GM18511 (cell line): ENCODE results near the gene SEMA3C.

Experiments
- ATAC-seq: cut with Tn5 transposase; IDR thresholded peaks from one replicate; pipeline ENCODE4 v1.9.1; 2021; ENCODE audit warnings: mild to moderate bottlenecking, moderate library complexity; ENCODE audit not compliant: unreplicated experiment

The SEMA3C gene

DNA sequence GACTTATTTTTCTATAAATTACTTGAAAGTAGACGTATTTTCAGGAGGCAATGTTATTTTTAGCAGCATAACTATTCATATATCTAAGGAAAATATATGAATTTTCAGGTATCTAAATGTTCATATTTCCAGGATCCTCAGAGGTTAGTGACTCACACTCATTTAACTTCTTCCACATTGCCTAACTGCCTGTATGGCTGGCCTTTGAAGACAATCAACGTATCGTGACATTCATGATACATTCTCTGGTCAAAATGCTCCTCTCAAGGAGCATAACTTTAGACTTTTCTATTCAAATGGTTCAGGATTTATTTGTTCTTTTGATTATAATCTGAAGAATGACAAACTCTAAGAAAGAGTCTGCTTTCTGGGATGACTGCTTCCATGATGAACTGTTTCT, 89.3 kb downstream of the SEMA3C start:
- no peak for ATAC-seq

- no peak for ATAC-seq
Observed at GRCh38 chr7:80827239-80827633, 91.6 kb downstream of the SEMA3C start.

DNA sequence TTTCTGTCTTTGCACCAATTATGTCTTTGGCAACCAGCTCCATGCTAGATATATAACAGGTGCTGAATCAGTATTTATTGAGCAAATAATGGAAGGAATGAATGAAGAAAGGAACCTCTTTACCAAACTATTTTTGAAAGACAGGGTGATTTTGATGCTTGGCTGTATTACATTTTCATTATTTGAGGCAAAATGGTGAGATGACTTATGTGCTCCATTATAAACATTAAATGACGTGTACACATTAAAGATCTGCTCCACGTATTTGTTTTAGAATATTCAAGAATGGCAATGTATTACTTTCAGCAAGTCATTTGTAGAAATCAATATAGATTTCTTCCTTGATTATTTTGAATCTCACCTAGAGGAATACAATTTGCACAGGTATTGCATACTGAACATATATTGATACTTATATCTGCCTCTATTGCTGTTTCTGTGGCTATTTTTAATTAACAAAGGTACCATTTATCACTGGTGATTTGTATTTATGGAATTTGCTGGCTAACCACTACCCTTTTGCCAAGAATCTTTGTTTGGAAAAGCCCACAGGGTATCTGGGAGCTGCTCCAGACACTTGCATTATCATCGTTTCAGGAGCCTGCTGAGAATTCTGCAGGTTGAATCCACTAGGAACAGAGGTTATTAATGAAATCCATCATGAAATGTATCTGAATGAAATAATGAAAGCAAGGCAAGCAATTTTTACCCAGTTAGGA, 92.2 kb downstream of the SEMA3C start:
- ATAC-seq = no peak

DNA sequence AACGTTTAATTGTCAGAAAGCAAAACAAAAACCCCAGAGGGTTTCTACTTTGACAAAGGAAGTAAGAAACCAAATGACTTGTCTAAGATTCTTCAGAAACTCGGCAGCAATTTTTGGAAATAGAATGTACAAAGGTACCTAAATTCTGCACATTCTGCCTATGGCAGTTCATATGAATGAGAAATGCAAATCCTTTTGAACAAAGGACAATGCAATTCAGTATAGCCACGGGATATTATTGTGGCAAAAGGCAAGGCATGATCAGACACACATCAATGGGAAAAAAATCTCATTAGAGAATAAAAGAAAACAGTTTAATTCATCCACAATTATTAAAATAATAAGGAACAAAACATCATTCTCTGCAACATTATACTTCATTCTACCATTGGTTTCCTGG, 93.4 kb downstream of the SEMA3C start:
- ATAC-seq = no peak

DNA sequence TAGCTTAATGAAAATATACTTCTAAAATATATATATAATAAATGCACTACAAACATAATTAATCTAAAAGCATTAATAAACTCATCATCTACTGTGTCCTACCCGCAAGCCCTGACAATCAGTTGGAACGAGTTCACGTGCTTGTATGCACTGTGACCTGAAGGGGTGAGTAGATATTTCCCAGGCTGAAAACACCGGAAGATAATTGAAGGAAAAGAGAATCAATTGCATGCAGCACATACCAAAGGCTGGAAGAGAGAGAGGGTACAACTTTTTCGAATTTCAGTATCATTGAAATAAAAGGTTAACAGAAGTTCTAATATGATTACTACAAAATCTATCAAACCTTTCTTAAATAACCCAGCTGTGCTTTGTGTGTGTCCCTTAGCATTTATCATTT, 94.6 kb downstream of the SEMA3C start:
- ATAC-seq = no peak

GRCh38 chr7:80823057-80823456, 95.8 kb downstream of the SEMA3C start:
- no peak for ATAC-seq

GRCh38 chr7:80821771-80822319, 97.0 kb downstream of the SEMA3C start:
- ATAC-seq = no peak

DNA sequence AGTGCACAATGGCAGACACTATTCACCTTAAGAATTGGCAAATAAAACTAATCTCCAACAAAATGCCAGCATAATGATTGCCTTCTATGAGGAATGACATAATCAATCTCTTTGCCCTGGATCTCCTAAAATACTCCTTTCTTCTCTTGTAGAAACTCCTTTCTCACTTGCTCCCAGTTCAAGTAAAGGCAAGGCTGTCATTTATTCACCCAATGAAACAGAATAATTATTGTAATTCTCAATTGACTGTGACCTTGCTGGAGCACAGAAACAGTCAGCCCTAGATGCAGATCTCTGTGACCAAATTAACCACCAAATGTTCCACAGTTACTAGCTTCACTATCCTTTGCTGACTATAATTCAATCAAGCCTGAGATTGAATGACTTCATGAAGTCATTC, 99.3 kb downstream of the SEMA3C start:
- ATAC-seq = no peak

DNA sequence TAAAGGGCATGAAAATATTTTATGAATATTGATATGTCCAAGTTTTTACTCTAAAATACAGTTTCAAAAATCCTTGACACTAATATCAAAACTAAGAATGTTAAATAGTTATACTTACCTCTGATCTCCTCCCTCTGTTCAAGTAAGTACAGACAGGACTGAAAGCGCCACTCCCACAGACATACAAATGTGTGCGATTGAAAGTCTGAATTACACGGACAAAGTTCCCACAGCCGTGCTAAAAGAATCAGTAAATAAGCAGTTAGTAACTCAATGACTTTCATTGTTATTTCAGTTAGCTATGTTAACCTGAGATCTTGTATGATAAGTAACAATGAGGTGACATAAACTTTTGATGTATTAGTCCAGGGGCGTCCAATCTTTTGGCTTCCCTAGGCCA, 100.7 kb downstream of the SEMA3C start:
- no peak for ATAC-seq

- no peak for ATAC-seq
Observed at GRCh38 chr7:80816806-80817205, 102.0 kb downstream of the SEMA3C start.

DNA sequence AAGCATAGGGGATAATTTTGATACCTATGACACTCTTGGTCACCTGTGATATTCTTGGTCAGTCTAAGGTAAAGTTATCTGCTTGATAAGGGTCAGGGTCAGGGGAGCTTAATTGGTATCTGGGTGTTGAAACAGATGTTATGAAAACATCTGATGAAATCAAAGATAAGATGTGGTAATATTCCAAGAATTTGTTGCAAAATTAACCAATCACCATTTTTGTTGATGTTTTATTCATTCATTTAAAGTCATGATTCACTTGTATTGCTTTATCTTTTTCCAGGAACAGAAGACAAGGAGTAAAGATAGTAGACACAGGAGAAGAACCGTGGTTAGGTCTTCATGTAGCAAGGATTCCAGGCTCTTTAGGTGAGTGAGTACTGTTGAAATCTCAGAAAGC, 103.1 kb downstream of the SEMA3C start:
- no peak for ATAC-seq

DNA sequence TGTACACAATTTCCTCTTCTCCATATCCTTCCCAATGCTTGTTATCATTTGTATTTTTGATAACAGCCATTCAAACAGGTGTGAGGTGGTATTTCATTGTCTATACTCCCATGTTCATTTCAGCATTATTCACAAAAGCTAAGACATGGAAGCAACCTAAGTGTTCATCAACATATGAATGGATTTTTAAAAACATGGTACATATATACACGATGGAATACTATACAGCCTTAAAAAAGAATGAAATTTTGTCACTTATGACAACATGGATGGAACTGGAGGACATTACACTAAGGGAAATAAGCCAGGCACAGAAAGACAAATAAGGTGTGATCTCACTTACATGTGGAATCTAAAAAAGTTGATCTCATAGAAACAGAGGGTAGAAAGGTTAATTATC, 109.3 kb downstream of the SEMA3C start:
- ATAC-seq = no peak

DNA sequence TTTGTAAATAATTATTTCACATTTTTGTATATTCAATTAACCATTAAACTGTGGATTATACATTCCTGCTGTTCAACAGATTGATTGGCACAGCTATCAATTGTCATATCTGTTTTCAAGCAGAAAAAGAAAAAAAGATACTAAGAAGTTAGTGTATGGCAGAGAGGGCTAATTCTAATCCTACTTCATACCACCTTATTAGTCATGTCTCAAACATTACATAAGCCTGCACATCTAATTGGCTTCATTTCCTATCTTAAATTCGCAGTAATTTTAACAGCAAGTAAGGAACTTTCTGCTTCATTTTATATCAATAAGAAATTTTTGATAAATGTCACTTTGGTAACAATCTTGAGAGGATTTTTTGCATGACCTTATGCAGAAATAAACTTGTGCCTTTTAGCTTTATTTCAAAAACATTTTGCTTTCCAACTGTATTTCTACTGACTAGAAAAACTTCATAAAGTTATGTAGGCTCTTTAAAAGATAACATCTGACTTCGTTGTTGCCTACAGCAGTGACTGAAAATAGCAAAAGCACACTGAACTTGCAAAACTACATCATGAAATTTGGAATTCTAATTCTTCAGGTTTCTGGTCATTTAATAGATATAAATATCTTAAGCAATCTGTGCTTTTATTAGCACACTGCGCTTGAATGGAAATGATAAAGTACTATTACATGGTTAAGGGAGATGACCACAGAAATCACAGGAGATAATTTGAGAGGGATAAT, 111.5 kb downstream of the SEMA3C start:
- ATAC-seq = no peak

DNA sequence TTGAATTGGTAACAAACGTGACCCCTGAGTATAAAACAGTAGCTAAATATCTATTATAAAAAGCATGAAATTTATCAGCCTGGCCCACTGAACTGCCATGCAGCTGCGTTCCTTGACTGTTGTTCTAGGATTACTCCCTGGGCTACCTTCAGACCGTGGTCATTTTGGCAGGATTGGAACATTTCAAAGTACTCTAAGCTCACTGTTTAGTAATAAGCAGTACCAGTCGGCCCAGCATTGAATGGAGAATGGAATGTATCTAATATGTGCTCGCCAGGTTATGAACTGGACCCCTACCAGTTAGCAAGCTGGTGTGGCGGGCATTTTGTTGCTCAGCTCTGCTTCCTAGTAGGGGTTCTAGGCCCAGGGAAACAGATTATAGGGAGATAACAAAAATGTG, 112.2 kb downstream of the SEMA3C start:
- ATAC-seq = no peak

DNA sequence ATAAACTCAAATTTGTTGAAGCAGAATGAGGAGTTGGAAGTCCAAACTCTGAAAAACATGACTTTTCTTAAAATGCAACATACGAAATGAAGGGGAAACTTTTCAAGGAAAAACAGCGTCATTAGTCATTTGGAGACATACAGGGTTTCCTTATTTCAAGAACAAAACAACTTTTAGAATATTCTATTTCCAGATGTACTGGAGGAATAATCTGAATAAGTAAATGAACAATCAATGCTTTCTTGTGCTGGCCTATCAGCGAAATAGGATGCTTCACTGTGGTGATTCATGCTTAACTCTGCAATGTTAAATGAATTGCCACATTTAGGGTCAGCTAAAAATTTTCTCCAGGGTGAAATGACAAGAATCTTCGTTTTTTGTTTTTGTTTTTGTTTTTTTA, 114.3 kb downstream of the SEMA3C start:
- no peak for ATAC-seq

- ATAC-seq = no peak
Observed at GRCh38 chr7:80802527-80802926, 116.3 kb downstream of the SEMA3C start.

DNA sequence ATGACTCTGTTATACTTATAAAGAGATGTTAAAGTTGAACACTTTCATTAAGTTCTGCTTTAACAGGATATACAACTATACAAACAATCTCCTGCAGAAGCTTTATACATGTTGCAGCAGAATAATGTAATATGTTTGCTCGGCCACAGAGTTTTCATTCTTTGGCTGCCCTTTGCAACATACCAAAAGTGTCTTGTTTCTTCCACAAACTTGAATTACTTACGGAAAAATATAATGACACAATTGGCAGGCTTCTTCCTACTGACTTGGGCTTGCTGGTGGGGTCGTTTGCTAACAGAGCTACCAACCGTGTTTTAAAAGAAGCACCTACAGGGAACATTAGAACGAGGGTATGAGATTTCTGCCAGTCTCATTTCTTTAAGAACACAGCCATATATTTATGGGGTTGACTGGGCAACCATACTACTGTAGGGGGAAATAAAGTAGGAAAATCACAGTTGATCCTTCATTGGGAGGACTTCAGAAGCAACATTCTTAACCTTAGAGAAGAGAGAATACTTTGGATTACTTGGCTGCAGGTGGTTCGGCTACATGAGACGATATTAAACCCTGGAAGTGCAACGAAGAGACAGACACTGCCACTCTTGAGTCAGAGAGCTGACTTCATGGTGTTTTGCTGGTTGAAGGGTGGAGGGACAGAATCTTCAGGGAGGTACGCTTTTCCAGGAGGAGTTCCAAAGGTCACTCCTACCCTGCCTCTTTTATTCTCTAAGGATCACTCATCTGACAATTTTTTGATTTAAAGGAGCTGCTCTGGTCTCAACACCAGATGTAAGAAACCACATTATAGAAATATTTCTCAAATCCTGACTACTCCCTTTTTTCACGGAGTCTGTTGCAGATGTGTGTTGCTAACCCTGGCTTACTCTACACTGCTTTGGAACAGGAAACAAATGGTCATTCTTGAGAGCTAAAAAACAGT, 123.9 kb downstream of the SEMA3C start:
- no peak for ATAC-seq

DNA sequence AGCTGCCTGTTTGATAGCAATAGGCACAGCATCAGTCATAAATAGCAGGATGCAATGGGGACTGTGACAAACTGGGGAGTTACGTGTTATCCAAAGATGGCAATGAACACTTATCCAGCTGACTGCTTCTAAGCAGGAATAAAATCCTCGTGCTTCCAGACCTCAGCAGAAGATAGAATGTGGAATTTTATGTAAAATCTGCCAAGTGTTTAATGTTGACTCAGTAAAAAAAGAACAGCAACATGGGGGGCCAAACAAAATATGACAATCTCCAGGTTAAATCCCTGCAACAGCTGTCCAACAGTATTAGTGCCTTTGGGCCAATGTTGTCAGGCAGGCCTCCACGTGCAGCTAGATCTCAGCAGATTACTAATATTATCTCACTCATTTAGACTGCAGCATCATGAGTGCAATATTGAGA, 127.3 kb downstream of the SEMA3C start:
- ATAC-seq = no peak

DNA sequence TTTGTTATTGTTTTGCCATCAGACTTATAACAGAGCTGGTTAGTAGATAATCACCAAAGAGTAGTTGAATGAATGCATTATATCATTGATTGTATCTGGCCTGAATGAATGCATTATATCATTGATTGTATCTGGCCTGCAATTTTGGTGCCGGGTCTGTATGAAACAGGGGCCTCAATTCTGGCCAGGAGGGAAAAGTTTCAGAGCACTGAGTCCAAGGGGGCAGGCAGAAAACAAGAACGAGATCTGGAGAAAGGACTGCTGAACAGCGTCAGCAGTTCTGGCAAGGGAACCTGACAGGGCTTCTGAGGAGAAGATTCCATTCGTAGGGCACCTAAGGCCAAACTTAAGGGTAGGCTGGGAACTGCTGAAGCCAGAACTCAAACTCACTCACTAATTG, 128.0 kb downstream of the SEMA3C start:
- no peak for ATAC-seq

GRCh38 chr7:80787721-80788120, 131.1 kb downstream of the SEMA3C start:
- ATAC-seq = no peak

- no peak for ATAC-seq
Observed at GRCh38 chr7:80785961-80786536, 132.8 kb downstream of the SEMA3C start.
